NCI-H82 treated with DMSO at 0.1 percent for 48 hours (cell line): ENCODE data around the gene TARBP2.
"Not testable (repeated sequence)": the region's sequence is repeated elsewhere in the genome, so short reads cannot be mapped to it uniquely, and the experiment has no call there.

Experiments used
- DNase-seq: peaks from one replicate; lab custom pipeline; 2025; ENCODE audit not compliant: unreplicated experiment; lab: John Stamatoyannopoulos, UW

The TARBP2 gene

DNA sequence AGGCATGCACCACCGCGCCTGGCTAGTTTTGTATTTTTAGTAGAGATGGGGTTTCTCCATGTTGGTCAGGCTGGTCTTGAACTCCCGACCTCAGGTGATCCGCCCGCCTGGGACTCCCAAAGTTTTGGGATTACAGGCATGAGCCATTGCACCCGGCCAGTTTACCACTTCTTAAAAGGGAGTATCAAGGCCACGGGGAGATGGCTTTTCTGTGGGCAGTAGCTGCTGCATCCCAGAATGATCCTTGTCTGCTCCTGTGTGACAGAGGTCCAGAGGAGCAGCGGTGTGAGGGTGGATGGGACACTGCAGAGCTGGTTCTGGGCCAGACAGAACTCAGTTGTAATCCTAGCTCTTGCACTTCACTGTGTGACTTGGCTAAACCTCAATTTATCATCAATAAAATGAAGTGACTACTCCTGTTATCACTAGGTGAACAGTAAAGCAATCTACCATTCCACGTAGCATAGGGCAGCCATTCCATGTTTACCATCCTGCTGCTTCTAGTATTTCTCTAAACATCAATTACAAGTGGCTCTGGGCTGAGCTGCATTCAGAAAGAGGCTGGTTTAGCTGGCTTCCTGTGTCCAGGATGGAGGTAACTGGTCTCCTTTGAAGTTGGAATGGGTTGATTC, 9.2 kb downstream of the TARBP2 start:
- DNase-seq, result no peak

DNA sequence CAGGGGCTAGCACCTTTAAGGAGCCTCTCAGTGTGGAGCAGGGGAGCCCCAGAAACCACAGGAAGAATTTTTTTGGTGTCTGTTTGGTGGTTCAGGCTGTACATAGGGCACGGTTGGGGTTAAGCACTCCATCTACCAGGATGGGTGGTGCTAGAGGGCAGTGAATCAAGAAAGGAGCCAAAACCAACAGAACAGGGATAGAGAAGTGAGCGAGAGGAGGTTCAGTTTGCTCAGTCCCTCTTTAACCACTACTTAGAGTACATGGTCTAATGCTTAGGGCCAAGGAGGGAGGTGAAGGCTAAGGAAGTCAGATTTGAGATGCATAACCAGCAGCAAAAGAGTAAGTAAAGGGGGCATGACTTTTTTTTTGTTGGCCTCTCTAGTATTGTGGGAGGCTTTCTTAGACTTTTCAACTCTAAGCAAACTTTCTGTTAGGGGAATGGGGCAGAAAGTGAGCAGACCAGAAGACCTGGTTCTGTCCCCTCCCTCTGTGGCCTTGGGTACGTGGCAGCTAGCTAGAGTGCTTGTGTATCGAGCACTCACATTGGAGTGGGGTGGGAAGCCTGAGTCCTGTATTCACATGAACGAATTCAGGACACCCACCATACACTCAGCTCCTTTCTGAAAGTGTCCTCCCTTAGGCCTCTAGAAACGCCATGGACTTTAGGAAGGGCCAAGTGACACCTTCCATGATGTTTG, 12.8 kb downstream of the TARBP2 start:
- DNase-seq, result no peak

GRCh38 chr12:53514628-53515290, 13.7 kb downstream of the TARBP2 start:
- no peak for DNase-seq

DNA sequence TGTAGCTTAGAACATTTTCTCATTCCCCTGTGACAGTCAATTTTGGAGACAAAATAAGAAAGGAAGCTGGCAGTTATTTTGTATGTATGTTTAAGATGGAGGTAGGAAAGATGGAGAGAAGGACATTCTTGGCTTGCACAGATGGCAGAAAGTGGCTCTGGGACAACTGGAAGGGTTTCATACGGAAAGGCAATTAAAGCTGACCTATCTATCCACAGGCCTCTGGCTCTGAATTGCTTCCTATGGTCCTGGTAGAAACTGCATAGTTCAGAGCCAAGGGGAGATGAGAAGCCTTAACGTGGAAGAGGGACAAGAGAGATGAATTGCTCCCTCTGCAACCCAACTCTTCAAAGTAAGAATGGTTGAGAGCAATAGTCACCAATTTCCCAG, 14.2 kb downstream of the TARBP2 start:
- no peak for DNase-seq

GRCh38 chr12:53516758-53517455, 15.8 kb downstream of the TARBP2 start:
- DNase-seq, result no peak

- DNase-seq, result no peak
These were observed 17.3 kb downstream of the TARBP2 start for GRCh38 chr12:53518381-53518780.

GRCh38 chr12:53523131-53523530, 22.0 kb downstream of the TARBP2 start:
- no peak for DNase-seq

GRCh38 chr12:53524476-53524875, 23.4 kb downstream of the TARBP2 start:
- DNase-seq, result no peak

DNA sequence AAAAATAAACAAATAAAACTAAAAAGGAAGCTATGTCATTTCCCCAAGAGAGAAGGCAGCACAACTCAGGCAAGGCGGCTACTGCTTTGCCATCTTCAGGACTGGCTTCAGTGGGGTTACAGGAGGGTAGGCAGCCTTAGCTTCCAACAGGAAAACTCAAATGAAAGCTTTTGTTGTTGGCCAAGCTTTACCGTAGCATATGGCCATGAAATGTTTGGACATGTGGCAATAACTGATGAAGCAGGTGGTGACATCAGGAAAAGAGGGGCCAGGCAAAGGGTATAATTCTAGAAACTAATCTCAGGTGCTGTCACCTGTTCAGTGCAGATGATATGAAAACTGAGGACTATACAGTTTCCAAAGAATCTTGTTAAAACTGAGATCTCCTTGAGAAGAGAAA, 29.0 kb downstream of the TARBP2 start:
- DNase-seq, result peak; percentile 16

DNA sequence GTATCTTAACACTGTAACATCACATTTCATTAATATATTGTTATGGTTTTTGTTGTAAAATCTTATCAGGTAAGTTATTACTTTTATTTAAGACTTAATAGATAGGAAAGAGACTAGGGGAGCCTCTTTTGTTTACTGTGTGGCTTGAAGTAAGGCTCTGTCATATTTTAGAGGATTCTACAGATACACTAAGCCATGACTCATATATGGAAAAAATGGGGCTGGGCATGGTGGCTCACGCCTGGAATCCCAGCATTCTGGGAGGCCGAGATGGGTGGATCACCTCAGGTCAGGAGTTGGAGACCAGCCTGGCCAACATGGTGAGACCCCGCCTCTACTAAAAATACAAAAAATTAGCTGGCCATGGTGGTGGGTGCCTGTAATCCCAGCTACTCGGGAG, 29.8 kb downstream of the TARBP2 start:
- no peak for DNase-seq

GRCh38 chr12:53532021-53532420, 30.9 kb downstream of the TARBP2 start:
- DNase-seq, result no peak

GRCh38 chr12:53532524-53533445, 31.7 kb downstream of the TARBP2 start:
- DNase-seq, result no peak

GRCh38 chr12:53533471-53533870, 32.4 kb downstream of the TARBP2 start:
- no peak for DNase-seq

- DNase-seq, result no peak
These were observed 35.9 kb downstream of the TARBP2 start for GRCh38 chr12:53536962-53537361.

DNA sequence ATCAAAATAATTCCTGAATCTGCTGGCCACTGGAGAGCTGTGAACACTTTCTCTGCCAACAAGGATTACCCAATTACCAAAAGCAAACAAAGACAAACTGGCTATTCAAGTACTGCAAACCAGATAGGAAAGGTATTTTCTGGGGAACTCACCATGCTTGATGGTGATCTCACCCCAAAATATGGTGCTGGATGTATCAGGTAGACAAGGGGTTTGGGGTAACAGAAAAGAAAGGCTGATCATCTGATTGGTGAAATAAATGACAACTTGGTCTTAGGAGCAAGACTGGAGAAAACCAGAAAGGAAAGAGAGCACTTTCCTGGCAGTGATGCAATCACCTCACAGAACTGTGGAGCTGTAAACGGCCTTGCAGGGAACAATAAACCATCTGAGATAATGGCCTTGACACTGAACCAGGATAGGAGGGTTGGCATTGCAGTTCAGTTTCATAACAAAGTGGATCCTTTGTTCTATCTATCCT, 37.2 kb downstream of the TARBP2 start:
- DNase-seq, result no peak

GRCh38 chr12:53539526-53539925, 38.4 kb downstream of the TARBP2 start:
- no peak for DNase-seq

DNA sequence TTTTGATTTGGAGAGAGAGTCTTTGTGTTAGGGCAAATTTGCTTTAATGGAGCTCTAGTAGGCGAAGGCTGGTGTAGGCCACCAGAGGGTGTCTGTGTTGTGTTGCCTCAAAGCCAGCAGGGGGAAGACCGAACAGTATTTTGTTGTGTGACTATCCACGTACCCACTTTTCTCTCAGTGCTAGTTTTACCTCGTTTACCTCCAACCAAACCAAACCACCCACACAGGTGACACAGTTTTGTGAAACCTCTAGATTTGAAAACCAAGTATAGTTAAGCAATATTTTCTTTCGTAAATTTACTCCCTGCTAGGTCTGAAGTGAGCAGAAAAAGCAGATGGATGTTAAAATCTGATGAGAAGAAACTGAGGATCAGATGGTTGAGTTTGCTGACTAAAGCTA, 42.5 kb downstream of the TARBP2 start:
- DNase-seq, result peak; percentile 58

DNA sequence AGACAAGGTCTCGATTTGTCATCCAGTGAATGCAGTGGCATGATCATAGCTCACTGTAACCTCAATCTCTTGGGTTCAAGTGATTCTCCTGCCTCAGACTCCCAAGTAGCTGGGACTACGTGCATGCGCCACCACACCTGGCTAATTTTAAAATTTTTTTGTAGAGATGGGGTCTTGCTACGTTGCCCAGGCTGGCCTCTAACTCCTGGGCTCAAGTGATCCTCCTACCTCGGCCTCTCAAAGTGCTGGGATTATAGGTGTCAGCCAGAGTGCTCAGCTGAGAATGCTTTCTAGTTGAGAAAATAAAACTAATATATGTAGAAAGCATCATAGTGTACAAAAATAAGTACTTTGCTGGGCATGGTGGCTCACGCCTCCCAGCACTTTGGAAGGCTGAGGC, 47.3 kb downstream of the TARBP2 start:
- not testable (repeated sequence) for DNase-seq

- not testable (repeated sequence) for DNase-seq
These were observed 49.0 kb downstream of the TARBP2 start for GRCh38 chr12:53550131-53550530.

DNA sequence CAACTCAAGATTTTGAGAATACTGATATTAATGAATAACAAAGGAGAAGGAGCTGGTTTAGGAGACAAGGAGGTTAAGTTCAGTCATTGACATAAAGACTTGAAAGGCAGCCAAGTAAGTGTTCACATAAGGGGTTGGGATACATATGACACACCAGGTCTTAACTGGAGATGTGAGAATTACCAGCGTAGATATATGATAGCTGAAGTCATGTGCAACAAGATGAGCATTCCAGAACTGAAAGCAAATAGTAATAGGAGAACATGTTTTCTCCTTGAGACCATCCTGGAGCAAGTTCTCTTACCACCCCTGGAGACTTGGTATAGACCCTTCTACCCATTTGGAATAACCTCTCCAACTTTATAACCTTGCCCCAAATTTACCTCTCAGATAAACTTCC, 49.5 kb downstream of the TARBP2 start:
- DNase-seq, result no peak

- DNase-seq, result no peak
These were observed 50.8 kb downstream of the TARBP2 start for GRCh38 chr12:53551889-53552291.
